Stomach (tissue), 4 donors: ENCODE results near the gene TXNDC17.

ENCODE experiments used
- CTCF ChIP-seq, 7 experiments: fragments of 450-650 bp in 4 of 7; fragments of 200-600 bp in 3 of 7; sonication (generic) in 3 of 7; IDR thresholded peaks; one replicate each; pipeline ENCODE4 v1.5.1; 2016 to 2019; ENCODE audit warnings: antibody characterized with exemption in 7 of 7, control low read depth in 2 of 7, mild to moderate bottlenecking in 1 of 7
- EP300 ChIP-seq: sonication (generic); formaldehyde crosslinking; IDR thresholded peaks from one replicate; pipeline ENCODE4 v1.6.1; 2017; ENCODE audit warnings: antibody characterized with exemption
- POLR2A ChIP-seq, 4 donors: fragments of 450-650 bp; IDR thresholded peaks; one replicate each; pipeline ENCODE4 v1.6.1; 2016; ENCODE audit warnings: antibody characterized with exemption in 4 of 4, control low read depth in 2 of 4, mild to moderate bottlenecking in 1 of 4, moderate library complexity in 1 of 4
- POLR2AphosphoS5 ChIP-seq, 3 donors: sonication (generic); formaldehyde crosslinking; IDR thresholded peaks; one replicate each; pipeline ENCODE4 v1.6.1; 2016; ENCODE audit warnings: antibody characterized with exemption in 3 of 3

GRCh38 chr17:6677158-6677831 is 36.4 kb downstream of the TXNDC17 start:
- TF ChIP-seq CTCF (IDR thresholded peaks at IDR 0.05) (no peak), EP300 (no peak), POLR2A (IDR thresholded peaks at IDR 0.05) (no peak), POLR2AphosphoS5 (IDR thresholded peaks at IDR 0.05) (no peak)
